GM21723 (cell line): Measurements from ENCODE around the gene CLDN19.

Experiments
- ATAC-seq: cut with Tn5 transposase; IDR thresholded peaks from one replicate; pipeline ENCODE4 v1.9.1; 2021; ENCODE audit warnings: mild to moderate bottlenecking, moderate library complexity; ENCODE audit not compliant: unreplicated experiment

CLDN19 gene, protein sequence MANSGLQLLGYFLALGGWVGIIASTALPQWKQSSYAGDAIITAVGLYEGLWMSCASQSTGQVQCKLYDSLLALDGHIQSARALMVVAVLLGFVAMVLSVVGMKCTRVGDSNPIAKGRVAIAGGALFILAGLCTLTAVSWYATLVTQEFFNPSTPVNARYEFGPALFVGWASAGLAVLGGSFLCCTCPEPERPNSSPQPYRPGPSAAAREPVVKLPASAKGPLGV

DNA sequence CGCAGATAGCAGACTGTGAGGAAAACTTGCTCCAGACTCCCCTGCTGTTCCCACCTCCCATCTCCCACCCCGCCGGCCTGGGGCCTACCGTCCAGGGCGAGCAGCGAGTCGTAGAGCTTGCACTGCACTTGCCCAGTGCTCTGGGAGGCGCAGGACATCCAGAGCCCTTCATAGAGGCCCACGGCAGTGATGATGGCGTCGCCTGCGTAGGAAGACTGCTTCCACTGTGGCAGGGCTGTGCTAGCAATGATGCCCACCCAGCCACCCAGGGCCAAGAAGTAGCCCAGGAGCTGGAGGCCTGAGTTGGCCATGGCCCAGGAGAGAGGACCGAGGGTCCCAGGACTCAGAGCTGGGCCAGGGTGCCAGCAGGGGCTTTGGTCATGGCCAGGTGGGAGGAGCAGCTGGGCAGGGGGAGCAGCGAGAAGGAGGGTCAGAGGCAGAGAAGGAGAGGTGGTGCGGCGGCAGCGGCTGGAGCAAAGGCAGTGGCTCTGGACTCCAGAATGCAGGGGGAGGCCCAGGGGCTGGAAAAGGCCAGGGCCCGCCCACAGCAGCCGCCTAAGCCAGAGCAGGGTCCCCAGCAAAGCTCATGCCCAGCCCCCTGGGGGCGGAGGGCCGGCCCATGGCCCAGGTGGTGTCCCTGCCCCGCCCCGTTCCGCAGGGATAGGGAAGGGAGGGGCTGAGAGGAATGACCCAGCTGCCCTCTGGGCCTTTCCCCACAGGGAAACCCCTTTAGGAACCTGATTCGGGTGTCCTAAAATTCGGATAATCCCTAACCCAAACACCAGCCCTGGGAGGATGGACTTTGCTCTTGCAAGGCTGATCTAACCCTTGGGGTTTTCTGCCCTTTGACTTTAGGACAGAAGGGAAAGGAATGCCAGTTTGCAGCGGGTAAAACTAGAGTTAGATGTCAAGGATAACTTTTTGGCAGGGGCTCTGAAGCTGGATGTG is at the start of gene CLDN19:
TSS of gene CLDN19 (minus strand) at position 484 of the 948 bp plus-strand sequence. CDS start at position 311, 173 bp downstream.
- ATAC-seq = no peak

DNA sequence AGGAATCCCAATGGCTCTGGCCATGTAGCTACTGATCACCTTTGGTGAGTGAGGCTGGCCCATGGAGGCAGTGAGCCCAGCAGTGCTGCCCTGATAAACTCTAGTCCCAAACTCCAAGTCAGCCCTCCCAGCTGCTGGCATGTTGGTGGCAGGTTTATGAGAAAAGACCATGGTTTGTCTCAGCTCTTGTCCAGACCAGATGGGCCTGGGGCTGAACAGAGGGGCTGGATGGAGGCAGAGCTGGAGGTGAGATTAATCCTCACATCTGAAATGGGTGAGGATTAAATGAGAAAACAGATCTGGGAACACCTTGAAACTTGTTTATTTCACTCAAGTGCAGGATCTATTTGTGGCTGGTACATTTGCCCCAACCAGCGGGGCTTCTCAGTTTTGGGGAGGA is 48.0 kb upstream of the CLDN19 start:
- ATAC-seq = no peak

GRCh38 chr1:42786097-42786496 is 46.1 kb upstream of the CLDN19 start:
- ATAC-seq = no peak

DNA sequence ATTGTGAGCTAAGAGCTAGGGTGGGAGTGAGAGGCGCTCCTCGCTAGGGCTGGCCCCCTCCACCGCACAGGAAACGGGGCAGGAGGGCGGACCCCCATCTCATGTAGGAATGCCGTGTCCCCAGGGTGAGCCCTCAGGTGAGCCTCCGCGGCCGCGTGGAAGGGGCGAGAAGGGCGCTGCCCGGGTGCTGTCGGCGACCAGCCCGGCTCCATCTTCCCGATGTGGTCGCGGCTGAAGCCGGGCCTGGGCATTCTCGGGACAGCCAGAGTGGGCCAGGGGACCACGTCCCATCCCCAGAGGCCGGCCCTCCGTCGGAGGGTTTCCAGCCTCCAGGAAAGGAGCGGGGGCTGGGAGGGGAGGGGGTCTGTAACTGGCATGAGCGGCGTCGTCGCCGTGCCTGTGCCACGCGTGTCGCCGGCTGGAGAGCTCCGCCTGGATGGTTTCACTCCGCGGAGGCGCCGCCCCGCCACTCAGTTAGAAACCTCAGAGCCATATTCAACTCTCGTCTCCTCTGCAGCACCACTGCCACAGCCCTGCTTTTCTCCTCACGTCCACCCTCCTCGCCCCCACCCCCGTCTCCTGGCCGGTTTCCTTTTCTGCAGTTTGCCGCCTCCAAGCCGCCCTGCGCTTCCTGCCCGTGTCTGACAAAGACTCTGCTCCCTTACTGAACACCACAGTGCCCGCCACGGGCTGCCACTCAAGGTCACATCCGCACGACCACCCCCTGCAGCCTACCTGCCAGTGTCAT is 45.1 kb upstream of the CLDN19 start, which contains the start of gene TMEM269:
TSS of gene TMEM269 (plus strand) at position 46 of the 748 bp plus-strand sequence. CDS start 4,903 bp downstream, outside the sequence.
- ATAC-seq = no peak

GRCh38 chr1:42784547-42784945 is 44.5 kb upstream of the CLDN19 start:
- no peak for ATAC-seq

DNA sequence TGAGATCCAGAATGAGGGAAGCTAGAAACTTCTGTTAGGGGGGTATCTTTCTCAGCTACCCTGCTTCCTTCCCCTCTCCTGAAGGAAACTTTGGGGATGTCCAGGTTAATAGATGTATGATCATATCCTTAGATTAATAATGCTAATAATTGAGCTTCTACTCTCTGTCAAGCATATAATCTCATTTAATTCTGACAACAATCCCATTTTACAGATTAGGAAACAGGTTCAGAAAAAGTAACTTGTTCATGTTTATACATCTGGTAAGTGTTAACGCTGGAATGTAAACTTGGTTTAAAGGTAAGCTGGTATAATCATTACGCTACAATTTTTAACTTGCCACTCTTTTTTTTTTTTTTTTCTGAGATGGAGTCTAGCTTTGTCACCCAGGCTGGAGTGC is 43.1 kb upstream of the CLDN19 start:
- ATAC-seq = no peak

DNA sequence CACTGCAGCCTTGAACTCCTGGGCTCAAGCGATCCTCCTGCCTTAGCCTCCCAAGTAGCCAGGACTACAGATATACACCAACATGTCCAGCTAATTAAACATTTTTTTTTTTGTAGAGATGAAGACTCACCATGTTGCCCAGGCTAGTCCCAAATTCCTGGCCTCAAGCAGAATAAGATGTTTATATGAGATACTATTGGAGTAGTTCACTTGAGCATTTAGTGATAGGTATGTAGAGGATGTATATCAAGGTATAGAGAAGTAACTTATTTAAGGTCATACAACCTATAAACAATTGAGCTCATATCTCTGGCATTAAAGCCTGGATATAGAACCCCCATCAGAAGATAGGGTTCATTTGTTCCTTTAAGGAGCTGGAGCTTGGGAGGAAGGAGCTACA is 40.1 kb upstream of the CLDN19 start:
- ATAC-seq = no peak

DNA sequence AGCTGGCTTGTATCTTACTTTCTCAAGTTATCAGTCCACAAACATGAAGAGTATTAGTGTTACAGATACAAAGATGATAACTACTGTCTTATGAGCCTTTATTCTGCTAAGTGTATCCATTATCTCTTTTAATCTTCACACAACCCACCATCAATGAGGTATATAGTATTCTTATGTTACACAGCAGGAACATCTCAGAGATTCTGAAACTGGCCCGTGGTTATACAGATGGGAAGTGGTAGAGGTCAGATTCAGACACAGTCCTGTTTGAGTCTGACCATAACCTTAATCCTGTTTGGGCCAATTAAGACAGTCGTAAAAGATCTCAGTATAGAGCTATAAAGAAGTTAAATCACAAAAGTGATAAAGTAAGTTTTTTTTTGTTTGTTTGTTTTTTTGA is 39.7 kb upstream of the CLDN19 start:
- no peak for ATAC-seq

DNA sequence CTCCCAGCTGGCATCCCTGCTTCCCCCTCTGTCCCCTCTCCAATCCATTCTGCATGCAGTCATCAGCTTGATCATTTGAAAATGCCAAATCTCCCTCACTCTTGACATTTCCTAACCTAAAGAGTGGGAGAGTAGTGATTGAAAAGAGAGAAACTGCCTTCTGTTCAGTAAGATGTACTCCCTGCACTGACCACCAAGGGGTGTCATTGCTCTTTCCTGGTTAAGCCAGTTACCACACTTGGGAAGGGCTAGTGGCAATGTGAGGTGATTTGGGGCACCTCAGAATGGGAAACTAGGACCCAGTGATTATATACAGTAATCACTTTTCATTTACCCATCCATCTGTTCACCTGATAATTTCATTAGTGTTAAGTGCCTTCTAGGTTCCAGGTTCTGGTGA is 37.8 kb upstream of the CLDN19 start:
- no peak for ATAC-seq

- no peak for ATAC-seq
These were observed 36.5 kb upstream of the CLDN19 start for GRCh38 chr1:42776502-42776901.

DNA sequence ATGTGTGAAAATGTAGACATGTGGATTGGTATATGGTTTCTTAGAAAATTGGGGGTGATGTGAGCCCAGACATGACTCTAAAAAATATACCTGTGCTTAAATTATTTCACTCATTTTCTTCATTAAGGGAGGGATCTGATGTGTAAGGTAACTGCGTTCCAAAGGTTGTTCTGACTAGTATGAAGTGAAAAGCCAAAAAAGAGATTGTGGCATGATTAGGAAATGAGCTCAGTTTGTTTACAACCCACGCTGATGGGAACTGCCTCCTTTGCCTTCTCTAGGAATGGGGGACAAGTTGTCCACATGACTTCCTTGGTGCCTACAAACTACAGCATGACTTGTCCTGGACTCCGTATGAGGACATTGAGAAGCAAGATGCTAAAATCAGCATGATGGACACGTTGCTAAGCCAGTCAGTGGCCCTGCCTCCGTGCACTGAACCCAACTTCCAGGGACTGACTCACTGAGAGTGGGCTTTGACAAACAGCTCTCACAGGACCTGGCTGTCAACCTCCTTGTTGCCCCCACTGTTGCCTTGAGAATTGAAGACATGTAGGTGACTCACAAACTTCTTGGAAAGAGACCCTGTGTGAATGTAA is 35.0 kb upstream of the CLDN19 start:
- ATAC-seq = no peak

DNA sequence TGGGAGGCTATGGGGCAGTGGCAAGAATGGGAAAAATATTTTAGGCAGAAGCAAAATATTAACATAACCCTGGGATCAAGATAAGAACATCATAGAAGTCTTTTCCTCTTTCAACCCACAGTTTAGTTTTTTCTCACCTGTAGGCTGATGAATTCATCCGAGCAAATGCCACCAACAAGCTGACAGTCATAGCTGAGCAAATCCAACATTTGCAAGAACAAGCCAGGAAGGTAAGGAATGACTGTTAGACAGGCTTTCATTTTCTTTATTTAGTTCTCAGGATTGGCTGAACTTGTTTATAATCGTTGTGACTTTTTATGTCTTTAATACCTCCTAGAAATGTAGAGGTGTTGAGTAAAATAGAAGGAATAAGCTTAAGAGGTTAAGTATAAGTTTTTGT is 33.4 kb upstream of the CLDN19 start:
- no peak for ATAC-seq

DNA sequence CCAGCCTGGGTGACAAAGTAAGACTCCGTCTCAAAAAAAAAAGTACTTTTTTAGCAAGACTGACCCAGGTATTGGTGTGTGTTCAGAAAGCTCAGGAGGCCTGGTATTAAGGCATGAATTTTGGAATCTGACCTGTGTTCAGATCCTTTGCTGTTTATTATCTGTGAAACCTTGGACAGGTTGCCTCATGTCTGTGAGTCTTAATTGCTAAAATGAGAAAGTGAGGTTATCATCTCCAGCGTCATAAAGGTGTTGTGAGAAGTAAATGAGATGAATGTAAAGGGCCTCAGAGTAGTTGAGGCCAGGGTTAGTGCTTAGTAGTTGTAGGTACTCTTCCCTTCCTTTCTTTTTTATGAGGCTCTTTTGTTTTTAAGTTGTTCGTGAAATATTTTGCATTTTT is 29.8 kb upstream of the CLDN19 start:
- ATAC-seq = no peak

DNA sequence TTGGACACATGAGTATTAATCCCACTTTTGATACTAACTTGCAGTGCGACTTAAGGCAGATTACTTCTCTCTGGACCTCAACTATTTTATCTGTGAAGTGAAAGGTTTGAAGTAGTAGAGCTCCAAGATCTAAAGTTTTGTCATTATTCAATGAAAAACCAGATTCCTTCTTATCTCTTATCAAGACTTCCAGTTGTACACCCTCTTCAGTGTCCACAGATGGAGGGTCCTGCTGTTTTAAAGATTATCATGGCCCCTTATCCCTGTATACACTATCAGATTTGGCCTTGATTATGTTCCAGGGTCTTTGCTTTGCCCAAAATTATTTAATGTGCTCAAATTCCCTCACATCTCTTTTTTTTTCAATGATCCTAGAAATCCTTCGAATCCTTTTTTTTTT is 28.1 kb upstream of the CLDN19 start:
- no peak for ATAC-seq

DNA sequence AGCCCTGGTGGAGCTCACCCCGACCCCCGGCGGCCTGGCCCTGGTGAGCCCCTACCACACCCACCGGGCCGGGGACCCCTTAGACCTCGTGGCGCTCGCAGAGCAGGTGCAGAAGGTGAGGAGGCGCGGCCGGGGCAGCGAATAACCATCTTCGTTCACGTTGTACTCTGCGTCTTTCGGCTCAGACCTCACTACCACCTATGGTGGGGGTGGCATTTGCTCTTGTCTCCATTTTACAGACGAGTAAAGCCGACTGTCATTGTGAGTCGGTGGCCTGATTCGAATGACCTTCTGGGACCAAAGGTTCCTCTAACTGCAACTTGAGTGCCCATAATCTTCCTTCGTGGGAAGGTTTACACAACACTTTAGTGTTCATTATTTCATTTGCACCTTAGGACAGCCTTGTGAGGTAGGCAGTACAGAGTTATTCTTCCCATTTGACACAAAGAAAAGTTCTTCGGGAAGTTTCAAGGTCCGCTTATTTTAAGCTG is 27.5 kb upstream of the CLDN19 start:
- peak; percentile 34 for ATAC-seq

DNA sequence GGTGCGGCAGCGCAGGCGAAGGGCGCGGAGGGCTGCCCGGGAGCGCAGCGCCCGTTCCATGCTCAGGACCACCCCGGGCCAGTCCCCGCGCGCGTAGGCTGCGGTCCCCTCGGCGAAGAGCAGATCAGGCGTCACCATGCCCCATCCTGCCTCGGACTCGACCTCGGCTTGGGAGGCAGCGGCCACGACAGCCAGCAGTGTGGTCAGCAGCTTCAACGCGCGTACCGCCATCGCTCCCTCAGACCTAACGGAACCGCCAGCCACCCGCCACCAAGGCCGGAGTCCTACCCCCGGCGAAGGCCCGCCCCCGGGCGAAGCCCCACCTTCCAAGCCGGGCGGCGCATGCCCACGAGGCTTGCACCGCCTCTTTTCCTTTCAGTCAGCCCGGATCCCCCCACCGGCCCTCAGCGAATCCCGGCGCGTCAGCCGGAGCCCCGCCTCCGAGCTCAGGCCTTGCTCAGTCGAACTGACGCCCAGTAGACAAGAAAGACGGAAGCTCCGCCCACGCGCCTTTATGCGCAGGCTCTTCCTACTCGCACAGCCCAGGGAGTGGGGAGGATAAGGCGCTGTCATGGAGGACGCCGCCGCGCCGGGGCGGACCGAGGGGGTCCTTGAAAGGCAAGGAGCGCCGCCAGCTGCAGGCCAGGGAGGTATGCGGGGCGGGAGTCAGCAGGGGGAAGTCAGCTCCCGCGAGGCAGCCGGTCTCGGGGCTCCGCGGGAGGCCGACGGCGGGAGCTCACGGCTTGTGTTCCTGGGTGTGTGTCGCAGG is 26.9 kb upstream of the CLDN19 start, which contains the start of the genes C1orf50 and P3H1:
TSS of gene C1orf50 (plus strand) at position 509 of the 769 bp plus-strand sequence. CDS start at position 572, 63 bp downstream.
TSS of gene P3H1 (minus strand) at position 288 of the 769 bp plus-strand sequence. CDS start at position 231, 57 bp downstream.
- peak; percentile 91 for ATAC-seq

- ATAC-seq = peak; percentile 22
These were observed 26.1 kb upstream of the CLDN19 start for GRCh38 chr1:42765832-42766740.

DNA sequence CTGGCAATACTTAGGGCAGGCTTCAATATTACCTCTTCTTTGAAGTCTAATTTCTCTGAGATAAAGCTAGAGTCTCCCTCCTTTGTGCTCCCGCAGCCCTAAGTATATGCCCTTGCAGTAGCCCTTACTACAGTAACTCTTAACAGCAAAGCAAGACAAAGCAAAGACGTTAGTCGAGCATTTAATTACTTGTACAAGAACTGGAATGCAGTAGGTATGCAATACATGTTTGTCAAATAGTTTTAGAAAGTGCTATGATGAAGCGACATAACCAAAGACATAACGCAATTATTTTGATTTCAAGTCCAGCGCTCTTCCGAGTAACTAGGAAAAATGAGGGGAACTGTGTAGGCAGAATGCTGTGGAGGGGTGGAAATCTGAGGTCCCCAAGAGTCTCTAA is 25.2 kb upstream of the CLDN19 start:
- no peak for ATAC-seq

DNA sequence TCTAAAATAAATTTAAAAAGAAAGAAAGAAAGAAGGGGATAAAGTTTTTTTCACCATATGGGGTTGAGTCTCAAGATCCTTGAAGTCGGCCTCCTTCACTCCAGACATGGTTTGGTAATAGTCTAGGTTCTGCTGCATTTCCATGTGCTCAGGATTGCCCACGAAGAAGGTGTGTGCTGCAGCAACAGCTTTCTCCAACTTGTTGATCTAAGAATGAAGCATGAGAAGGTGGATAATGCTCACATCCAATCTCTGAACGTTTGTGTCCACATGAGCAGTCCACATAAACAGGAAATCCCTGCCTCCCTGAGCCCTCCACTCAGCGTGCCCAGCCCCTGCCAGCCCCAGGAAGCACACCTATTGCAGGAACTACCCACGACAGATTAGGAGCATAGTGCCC is 22.2 kb upstream of the CLDN19 start:
- ATAC-seq = no peak
